ENCODE measurements around the gene PROK2. TPM values are rescaled to one million over a fixed set of nuclear protein-coding genes. Genes with fewer than 3 reads are reported as not detected.

Gene PROK2
- total and polyA plus RNA-seq, 4 donors = 0.24 to 0.84 (median 0.41) TPM

DNA sequence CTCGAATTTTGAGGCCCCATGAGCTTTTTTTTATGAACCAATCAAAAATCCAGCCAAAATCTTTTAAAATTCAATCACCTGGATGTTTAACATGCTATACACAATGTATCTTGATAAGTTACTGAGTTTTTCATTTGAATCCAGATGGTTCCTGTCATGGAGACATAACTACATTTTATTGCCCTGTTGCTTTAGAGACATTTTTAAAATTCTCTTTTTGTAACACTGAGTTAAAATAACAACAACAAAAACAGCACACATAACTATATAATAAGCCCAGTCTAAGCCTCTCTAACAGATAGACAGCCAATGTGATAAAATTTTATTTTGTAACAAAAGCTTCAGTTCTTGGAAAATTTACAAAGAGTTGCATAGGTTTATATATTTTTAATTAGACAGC is 1.8 kb downstream of the PROK2 start:
- Histone ChIP-seq H3K4me1 (ENCODE audit: control insufficient read depth in 4 of 4, insufficient read depth in 4 of 4, low read length in 3 of 4) (peaks cover 4 to 18% (median 9%) of the 10 kb centered on the region in 4 donors), H3K27ac (ENCODE audit: low read depth in 1 of 2, low read length in 2 of 2) (no peak overlapping the region), H3K9me3 (ENCODE audit: control insufficient read depth in 4 of 4, low read length in 3 of 4) (no peaks in the 10 kb centered on the region), H3K4me3 (ENCODE audit: low read depth in 1 of 3, low read length in 3 of 3) (no peak overlapping the region), H3K9ac (ENCODE audit: low read depth in 1 of 2, low read length in 2 of 2) (no peak overlapping the region), H3K36me3 (ENCODE audit: control insufficient read depth in 4 of 4, insufficient read depth in 3 of 4, low read depth in 1 of 4, low read length in 3 of 4) (no peaks in the 10 kb centered on the region), H3K27me3 (ENCODE audit: control insufficient read depth in 4 of 4, insufficient read depth in 4 of 4, low read length in 3 of 4) (peaks cover 3 to 8% (median 4%) of the 10 kb centered on the region in 4 donors)
- DNase-seq (ENCODE audit: low spot score) = no peak
- 48% methylated on average over 1 of the region's 1 CpG for WGBS
- no peak for TF ChIP-seq RXRA (IDR thresholded peaks at IDR 0.05)
- TF ChIP-seq, protein P1, sequence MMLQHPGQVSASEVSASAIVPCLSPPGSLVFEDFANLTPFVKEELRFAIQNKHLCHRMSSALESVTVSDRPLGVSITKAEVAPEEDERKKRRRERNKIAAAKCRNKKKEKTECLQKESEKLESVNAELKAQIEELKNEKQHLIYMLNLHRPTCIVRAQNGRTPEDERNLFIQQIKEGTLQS (IDR thresholded peaks at IDR 0.05) = no peak
- no peak for TF ChIP-seq EGR1 (IDR thresholded peaks at IDR 0.05; ENCODE audit: low read depth in 2 of 2)
- TF ChIP-seq JUND (IDR thresholded peaks at IDR 0.05) = no peak
- TF ChIP-seq, protein P2, sequence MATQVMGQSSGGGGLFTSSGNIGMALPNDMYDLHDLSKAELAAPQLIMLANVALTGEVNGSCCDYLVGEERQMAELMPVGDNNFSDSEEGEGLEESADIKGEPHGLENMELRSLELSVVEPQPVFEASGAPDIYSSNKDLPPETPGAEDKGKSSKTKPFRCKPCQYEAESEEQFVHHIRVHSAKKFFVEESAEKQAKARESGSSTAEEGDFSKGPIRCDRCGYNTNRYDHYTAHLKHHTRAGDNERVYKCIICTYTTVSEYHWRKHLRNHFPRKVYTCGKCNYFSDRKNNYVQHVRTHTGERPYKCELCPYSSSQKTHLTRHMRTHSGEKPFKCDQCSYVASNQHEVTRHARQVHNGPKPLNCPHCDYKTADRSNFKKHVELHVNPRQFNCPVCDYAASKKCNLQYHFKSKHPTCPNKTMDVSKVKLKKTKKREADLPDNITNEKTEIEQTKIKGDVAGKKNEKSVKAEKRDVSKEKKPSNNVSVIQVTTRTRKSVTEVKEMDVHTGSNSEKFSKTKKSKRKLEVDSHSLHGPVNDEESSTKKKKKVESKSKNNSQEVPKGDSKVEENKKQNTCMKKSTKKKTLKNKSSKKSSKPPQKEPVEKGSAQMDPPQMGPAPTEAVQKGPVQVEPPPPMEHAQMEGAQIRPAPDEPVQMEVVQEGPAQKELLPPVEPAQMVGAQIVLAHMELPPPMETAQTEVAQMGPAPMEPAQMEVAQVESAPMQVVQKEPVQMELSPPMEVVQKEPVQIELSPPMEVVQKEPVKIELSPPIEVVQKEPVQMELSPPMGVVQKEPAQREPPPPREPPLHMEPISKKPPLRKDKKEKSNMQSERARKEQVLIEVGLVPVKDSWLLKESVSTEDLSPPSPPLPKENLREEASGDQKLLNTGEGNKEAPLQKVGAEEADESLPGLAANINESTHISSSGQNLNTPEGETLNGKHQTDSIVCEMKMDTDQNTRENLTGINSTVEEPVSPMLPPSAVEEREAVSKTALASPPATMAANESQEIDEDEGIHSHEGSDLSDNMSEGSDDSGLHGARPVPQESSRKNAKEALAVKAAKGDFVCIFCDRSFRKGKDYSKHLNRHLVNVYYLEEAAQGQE (IDR thresholded peaks at IDR 0.05) = no peak
- no peak for TF ChIP-seq GABPA (IDR thresholded peaks at IDR 0.05 in 1 of 2, conservative IDR thresholded peaks at IDR 0.05 in 1 of 2)
- no peak for TF ChIP-seq SP1 (IDR thresholded peaks at IDR 0.05)
- TF ChIP-seq, protein P3, sequence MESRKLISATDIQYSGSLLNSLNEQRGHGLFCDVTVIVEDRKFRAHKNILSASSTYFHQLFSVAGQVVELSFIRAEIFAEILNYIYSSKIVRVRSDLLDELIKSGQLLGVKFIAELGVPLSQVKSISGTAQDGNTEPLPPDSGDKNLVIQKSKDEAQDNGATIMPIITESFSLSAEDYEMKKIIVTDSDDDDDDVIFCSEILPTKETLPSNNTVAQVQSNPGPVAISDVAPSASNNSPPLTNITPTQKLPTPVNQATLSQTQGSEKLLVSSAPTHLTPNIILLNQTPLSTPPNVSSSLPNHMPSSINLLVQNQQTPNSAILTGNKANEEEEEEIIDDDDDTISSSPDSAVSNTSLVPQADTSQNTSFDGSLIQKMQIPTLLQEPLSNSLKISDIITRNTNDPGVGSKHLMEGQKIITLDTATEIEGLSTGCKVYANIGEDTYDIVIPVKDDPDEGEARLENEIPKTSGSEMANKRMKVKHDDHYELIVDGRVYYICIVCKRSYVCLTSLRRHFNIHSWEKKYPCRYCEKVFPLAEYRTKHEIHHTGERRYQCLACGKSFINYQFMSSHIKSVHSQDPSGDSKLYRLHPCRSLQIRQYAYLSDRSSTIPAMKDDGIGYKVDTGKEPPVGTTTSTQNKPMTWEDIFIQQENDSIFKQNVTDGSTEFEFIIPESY (IDR thresholded peaks at IDR 0.05) = no peak
- TF ChIP-seq, protein P4, sequence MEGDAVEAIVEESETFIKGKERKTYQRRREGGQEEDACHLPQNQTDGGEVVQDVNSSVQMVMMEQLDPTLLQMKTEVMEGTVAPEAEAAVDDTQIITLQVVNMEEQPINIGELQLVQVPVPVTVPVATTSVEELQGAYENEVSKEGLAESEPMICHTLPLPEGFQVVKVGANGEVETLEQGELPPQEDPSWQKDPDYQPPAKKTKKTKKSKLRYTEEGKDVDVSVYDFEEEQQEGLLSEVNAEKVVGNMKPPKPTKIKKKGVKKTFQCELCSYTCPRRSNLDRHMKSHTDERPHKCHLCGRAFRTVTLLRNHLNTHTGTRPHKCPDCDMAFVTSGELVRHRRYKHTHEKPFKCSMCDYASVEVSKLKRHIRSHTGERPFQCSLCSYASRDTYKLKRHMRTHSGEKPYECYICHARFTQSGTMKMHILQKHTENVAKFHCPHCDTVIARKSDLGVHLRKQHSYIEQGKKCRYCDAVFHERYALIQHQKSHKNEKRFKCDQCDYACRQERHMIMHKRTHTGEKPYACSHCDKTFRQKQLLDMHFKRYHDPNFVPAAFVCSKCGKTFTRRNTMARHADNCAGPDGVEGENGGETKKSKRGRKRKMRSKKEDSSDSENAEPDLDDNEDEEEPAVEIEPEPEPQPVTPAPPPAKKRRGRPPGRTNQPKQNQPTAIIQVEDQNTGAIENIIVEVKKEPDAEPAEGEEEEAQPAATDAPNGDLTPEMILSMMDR (IDR thresholded peaks at IDR 0.05; ENCODE audit: low read depth, low read length, missing input control) = no peak
- no peak for TF ChIP-seq FOXA1 (IDR thresholded peaks at IDR 0.05)
- no peak for TF ChIP-seq RAD21 (IDR thresholded peaks at IDR 0.05)
- no peak for TF ChIP-seq NR2F2 (IDR thresholded peaks at IDR 0.05)
- TF ChIP-seq YY1 (IDR thresholded peaks at IDR 0.05) = no peak
- TF ChIP-seq HNF4A (conservative IDR thresholded peaks at IDR 0.05) = no peak
- TF ChIP-seq HNF4G (IDR thresholded peaks at IDR 0.05) = no peak
- no peak for TF ChIP-seq FOXA2 (IDR thresholded peaks at IDR 0.05)
- TF ChIP-seq TAF1 (conservative IDR thresholded peaks at IDR 0.05) = no peak
- TF ChIP-seq, protein P5, sequence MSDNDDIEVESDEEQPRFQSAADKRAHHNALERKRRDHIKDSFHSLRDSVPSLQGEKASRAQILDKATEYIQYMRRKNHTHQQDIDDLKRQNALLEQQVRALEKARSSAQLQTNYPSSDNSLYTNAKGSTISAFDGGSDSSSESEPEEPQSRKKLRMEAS (IDR thresholded peaks at IDR 0.05) = no peak
